CD4-positive, alpha-beta T cell treated with Interleukin-10 for 1 hour (primary cell): Measurements from ENCODE around the gene ANO9.
"Not testable (repeated sequence)": the region's sequence is repeated elsewhere in the genome, so short reads cannot be mapped to it uniquely, and the experiment has no call there.

Experiments
- DNase-seq: peaks from one replicate; pipeline ENCODE4 v3.0.0-alpha.2; 2020

Gene ANO9

GRCh38 chr11:413120-414081, 28.4 kb downstream of the ANO9 start:
- DNase-seq = no peak

- DNase-seq = no peak
Measured at GRCh38 chr11:412641-413119, 29.1 kb downstream of the ANO9 start.

- DNase-seq = not testable (repeated sequence)
Measured at GRCh38 chr11:411520-411919, 30.3 kb downstream of the ANO9 start.

GRCh38 chr11:410711-411110, 31.1 kb downstream of the ANO9 start:
- DNase-seq = not testable (repeated sequence)

GRCh38 chr11:409600-410483, 32.0 kb downstream of the ANO9 start:
- DNase-seq = no peak

GRCh38 chr11:409008-409599, 32.7 kb downstream of the ANO9 start:
- DNase-seq = no peak

GRCh38 chr11:408154-409007, 33.4 kb downstream of the ANO9 start:
- no peak for DNase-seq

GRCh38 chr11:407651-408123, 34.1 kb downstream of the ANO9 start:
- no peak for DNase-seq

GRCh38 chr11:406796-407650, 34.8 kb downstream of the ANO9 start:
- peak; percentile 96 for DNase-seq

GRCh38 chr11:405954-406795, 35.6 kb downstream of the ANO9 start:
- no peak for DNase-seq

- DNase-seq = no peak
Measured at GRCh38 chr11:405323-405953, 36.4 kb downstream of the ANO9 start.

- DNase-seq = no peak
Measured at GRCh38 chr11:404551-405264, 37.1 kb downstream of the ANO9 start.

- DNase-seq = no peak
Measured at GRCh38 chr11:403761-404431, 37.9 kb downstream of the ANO9 start.

- no peak for DNase-seq
Measured at GRCh38 chr11:403021-403760, 38.6 kb downstream of the ANO9 start.

GRCh38 chr11:401196-401595, 40.6 kb downstream of the ANO9 start:
- DNase-seq = not testable (repeated sequence)

GRCh38 chr11:400241-400689, 41.5 kb downstream of the ANO9 start:
- no peak for DNase-seq

GRCh38 chr11:399731-400211, 42.0 kb downstream of the ANO9 start:
- DNase-seq = no peak
